Heart right ventricle (tissue), 16 donors: ENCODE results near the gene OR56A4. TPM values are rescaled to one million over a fixed set of nuclear protein-coding genes. Genes with fewer than 3 reads are reported as not detected.
"Not testable (repeated sequence)": the region's sequence is repeated elsewhere in the genome, so short reads cannot be mapped to it uniquely, and the experiment has no call there.

Source experiments
- ATAC-seq, 8 donors: fragments of 200-7000 bp; cut with Tn5 transposase; one replicate each; pipeline ENCODE4 v1.9.1; 2020; ENCODE audit warnings: mild to moderate bottlenecking in 8 of 8, moderate library complexity in 8 of 8, moderate number of reproducible peaks in 1 of 8
- DNase-seq, 2 donors: peaks; one replicate each; pipeline ENCODE4 v3.0.0-alpha.2; 2020
- H3K27ac ChIP-seq, 10 donors: fragments of 200-600 bp; sonication (generic) in 2 of 10; one replicate each; pipeline versions ENCODE4 v1.5.0 to v1.8.0; 2020 to 2022; ENCODE audit warnings: mild to moderate bottlenecking in 3 of 10
- H3K27me3 ChIP-seq, 7 donors: fragments of 200-600 bp; one replicate each; pipeline ENCODE4 v1.8.0; 2021 to 2022; ENCODE audit warnings: mild to moderate bottlenecking in 2 of 7
- H3K36me3 ChIP-seq, 9 donors: fragments of 200-600 bp; sonication (generic) in 1 of 9; one replicate each; pipeline versions ENCODE4 v1.5.0 to v1.8.0; 2020 to 2022; ENCODE audit warnings: mild to moderate bottlenecking in 2 of 9
- H3K4me1 ChIP-seq, 9 donors: fragments of 200-600 bp; sonication (generic) in 1 of 9; one replicate each; pipeline versions ENCODE4 v1.5.0 to v1.8.0; 2020 to 2022; ENCODE audit warnings: mild to moderate bottlenecking in 4 of 9
- H3K4me3 ChIP-seq, 10 donors: fragments of 200-600 bp; sonication (generic) in 2 of 10; one replicate each; pipeline versions ENCODE4 v1.5.0 to v1.8.0; 2020 to 2022; ENCODE audit warnings: mild to moderate bottlenecking in 7 of 10, moderate library complexity in 2 of 10
- H3K9me3 ChIP-seq, 11 donors: fragments of 200-600 bp in 10 of 11; sonication (generic) in 2 of 11; one replicate each; pipeline versions ENCODE4 v1.5.0 to v1.8.0; 2013 to 2022; ENCODE audit warnings: mild to moderate bottlenecking in 2 of 11, control low read depth in 1 of 11, moderate library complexity in 1 of 11
- WGBS, 2 donors: extraction: QIAGEN DNeasy Blood & Tissue Kit; methylation state at CpG; one replicate each; pipeline ENCODE4 v1.1.7; 2013; ENCODE audit warnings: inconsistent platforms in 1 of 2; 5-methylcytosine and 5-hydroxymethylcytosine counted together
- intact Hi-C, 10 donors: fragments of 100-400 bp; cut with DNase I; formaldehyde crosslinking; loops; one replicate each; pipeline versions ENCODE4 v1.11.1 to v1.14.2; 2022
- polyA plus RNA-seq, 2 donors: library from polyadenylated mRNA; stranded (reverse); fragments of 200-250 nt; gene quantifications; one replicate each; pipeline ENCODE4 v1.2.3, GENCODE V29; 2013
- total RNA-seq, 10 donors: library from RNA; stranded (reverse); fragmentation: NEBNext Ultra II Directional in 3 of 10; extraction: Animal tissue kit (Norgen Biotek cat#: 25700) in 3 of 10; gene quantifications; one replicate each; pipeline versions ENCODE4 v1.2.1 to v1.2.4, GENCODE V29; 2021 to 2023
- TF ChIP-seq, protein P1 (sequence below), 9 donors: fragments of 200-600 bp; sonication (generic) in 2 of 9; IDR thresholded peaks; one replicate each; pipeline versions ENCODE4 v1.5.0 to v1.8.0; 2021 to 2022; ENCODE audit warnings: antibody characterized with exemption in 9 of 9, mild to moderate bottlenecking in 5 of 9, moderate library complexity in 1 of 9
- donor health status: Arrhythmogenic right ventricular cardiomyopathy.
- donor health status: ischemic (EF 13 %, LVEDD 7.1; RV severe dilation, severe dysfunction).
- donor health status: healthy with polysubstance abuse.
- donor health status: DM: no; HTN: yes; CAD: no.
- donor health status: DM: no; HTN: no; CAD: no.
- donor health status: ischemic (EF 25% LVEDD 6.9; RV normal size, moderate dysfunction).
- donor health status: ischemic (EF 25% LVEDD 5.7; RV mildly dilated, moderate dysfunction).
- donor health status: healthy.
- donor health status: DM: yes; HTN: yes; CAD: no.
- donor health status: Ischemic cardiomyopathy.
- donor health status: ischemic (EF 35%, LVEDD 5.7; RV mildly dilated, moderate dysfunction).
- donor health status: nonischemic (EF 11% LVEDD 7.7; RV severe dilation, severe dysfunction).
- donor health status: DM: yes; HTN: yes; CAD: no.
- donor health status: PGD.
- donor health status: ischemic (EF 29% LVEDD 5.4; RV normal size, mild dysfunction).
- donor health status: nonischemic (EF 23%, LVEDD 6.1; RV moderate dilation, normal function).

The OR56A4 gene
- total and polyA plus RNA-seq, 12 donors = 0.05 TPM; not detected in 11

DNA sequence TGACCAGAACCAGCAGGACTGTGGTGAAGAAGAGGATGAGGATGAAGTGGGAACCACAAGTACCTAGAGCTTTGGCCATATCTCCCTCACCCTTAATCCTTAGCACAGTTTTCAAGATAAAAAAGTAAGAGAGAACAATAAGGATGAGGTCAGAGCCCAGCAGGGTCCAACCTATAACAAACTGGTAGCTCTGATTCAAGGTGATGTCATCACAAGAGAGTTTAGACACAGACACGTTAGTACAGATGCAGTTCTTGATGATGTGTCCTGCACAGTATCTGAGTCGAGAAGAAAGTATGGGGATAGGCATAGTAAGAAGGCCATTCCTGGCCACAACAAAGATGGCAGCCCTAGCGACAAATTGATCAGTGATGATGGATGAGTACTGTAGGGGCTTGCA lies 39.0 kb downstream of the OR56A4 start:
- intact Hi-C loops = loop anchor here in 1 of 10 donors (10.0 kb wide), 1 partner anchor 793 kb away; no protein-coding TSS in a partner anchor
- ATAC-seq (no peak), DNase-seq (no peak)
- Histone ChIP-seq H3K9me3 (peaks cover 0 to 23% (median 8%) of the 10 kb centered on the region in 11 donors), H3K4me1 (no peaks in the 10 kb centered on the region), H3K27me3 (peaks cover 0 to 2% (median 0%) of the 10 kb centered on the region in 7 donors), H3K4me3 (no peak overlapping the region), H3K27ac (no peak overlapping the region), H3K36me3 (no peaks in the 10 kb centered on the region)
- TF ChIP-seq, protein P1, sequence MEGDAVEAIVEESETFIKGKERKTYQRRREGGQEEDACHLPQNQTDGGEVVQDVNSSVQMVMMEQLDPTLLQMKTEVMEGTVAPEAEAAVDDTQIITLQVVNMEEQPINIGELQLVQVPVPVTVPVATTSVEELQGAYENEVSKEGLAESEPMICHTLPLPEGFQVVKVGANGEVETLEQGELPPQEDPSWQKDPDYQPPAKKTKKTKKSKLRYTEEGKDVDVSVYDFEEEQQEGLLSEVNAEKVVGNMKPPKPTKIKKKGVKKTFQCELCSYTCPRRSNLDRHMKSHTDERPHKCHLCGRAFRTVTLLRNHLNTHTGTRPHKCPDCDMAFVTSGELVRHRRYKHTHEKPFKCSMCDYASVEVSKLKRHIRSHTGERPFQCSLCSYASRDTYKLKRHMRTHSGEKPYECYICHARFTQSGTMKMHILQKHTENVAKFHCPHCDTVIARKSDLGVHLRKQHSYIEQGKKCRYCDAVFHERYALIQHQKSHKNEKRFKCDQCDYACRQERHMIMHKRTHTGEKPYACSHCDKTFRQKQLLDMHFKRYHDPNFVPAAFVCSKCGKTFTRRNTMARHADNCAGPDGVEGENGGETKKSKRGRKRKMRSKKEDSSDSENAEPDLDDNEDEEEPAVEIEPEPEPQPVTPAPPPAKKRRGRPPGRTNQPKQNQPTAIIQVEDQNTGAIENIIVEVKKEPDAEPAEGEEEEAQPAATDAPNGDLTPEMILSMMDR (IDR thresholded peaks at IDR 0.05) = no peak
- WGBS, 2 donors = 56 to 85% methylated on average over 3 of the region's 3 CpGs

DNA sequence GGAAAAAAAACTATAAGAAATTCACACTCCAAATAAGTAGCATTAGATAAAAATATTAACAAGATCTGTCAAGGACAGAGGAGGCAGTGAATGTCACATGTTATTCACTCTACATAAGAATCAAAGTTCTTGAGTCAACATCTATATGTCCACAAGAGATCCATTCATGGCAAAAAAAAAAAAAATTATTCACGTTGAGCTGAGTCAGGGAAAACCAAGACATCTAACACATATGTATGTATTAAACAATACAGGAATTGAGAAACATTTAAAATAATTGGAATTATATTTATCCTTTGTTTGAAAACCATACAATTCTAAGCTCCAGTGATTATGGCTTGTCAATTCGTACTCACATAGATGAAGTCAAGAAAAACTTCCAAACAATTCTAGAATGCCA lies 39.8 kb downstream of the OR56A4 start:
- 62 to 65% methylated on average over 2 of the region's 2 CpGs for WGBS, 2 donors
- no peak for ATAC-seq
- TF ChIP-seq, protein P1 (IDR thresholded peaks at IDR 0.05) = no peak

DNA sequence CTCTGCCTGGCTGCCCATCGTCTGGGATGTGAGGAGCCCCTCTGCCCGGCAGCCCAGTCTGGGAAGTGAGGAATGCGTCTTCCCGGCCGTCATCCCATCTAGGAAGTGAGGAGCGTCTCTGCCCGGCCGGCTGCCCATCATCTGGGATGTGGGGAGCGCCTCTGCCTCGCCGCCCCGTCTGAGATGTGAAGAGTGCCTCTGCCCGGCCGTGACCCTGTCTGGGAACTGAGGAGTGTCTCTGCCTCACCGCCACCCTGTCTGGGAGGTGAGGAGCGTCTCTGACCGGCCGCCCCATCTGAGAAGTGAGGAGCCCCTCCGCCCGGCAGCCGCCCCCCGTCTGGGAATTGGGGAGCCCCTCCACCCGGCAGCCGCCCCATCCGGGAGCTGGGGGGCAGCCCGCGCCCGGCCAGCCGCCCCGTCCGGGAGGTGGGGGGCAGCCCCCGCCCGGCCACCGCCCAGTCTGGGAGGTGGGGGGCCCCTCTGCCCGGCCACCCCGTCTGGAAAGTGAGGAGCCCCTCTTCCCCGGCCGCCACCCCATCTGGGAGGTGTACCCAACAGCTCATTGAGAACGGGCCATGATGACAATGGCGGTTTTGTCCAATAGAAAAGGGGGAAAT lies 45.9 kb downstream of the OR56A4 start:
- H3K27me3 ChIP-seq, H3K27ac ChIP-seq, DNase-seq, H3K4me3 ChIP-seq, H3K36me3 ChIP-seq, ATAC-seq, H3K4me1 ChIP-seq: not testable (repeated sequence)
- WGBS, 2 donors = 93% methylated on average over 30 to 40 of the region's 40 CpGs
- intact Hi-C loops = loop anchor here in 1 of 10 donors (10.0 kb wide), 1 partner anchor 786 kb away; no protein-coding TSS in a partner anchor
- H3K9me3 ChIP-seq = peaks cover 0 to 42% (median 9%) of the 10 kb centered on the region in 11 donors

More for the DNA sequence above, 39.8 kb downstream of the OR56A4 start:
- H3K4me1 ChIP-seq = no peaks in the 10 kb centered on the region
- intact Hi-C loops = loop anchor here in 1 of 10 donors (10.0 kb wide), 1 partner anchor 792 kb away; no protein-coding TSS in a partner anchor
- H3K36me3 ChIP-seq = no peaks in the 10 kb centered on the region
- no peak overlapping the region for H3K4me3 ChIP-seq
- H3K9me3 ChIP-seq = peaks cover 0 to 24% (median 9%) of the 10 kb centered on the region in 11 donors
- H3K27ac ChIP-seq = no peak overlapping the region
- peaks cover 0 to 2% (median 0%) of the 10 kb centered on the region in 7 donors for H3K27me3 ChIP-seq
- no peak for DNase-seq

DNA sequence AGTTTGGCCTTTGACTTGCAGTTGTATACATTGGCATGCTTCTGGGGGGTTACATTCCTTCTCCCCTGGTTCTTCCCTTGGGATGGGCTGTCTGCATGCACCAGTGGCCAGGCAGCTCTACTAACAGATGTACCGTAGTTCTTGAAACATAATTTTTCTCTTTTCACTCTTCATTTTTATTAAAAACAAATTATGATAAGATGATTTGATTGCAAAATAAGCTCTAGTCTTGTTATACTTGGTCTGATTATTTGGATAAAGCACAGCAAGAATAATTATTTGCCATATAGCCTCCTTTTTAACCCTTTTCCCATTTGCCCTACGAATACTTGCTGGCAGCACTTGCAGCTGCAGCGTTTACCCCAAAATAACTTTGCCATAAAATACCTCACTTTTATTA lies 51.2 kb downstream of the OR56A4 start:
- no peak for ATAC-seq
- Histone ChIP-seq H3K36me3 (no peaks in the 10 kb centered on the region), H3K4me1 (no peaks in the 10 kb centered on the region), H3K27ac (no peak overlapping the region), H3K4me3 (no peak overlapping the region), H3K27me3 (no peaks in the 10 kb centered on the region), H3K9me3 (peaks cover 0 to 18% (median 0%) of the 10 kb centered on the region in 11 donors)
- 84 to 88% methylated on average over 3 of the region's 3 CpGs for WGBS, 2 donors
- intact Hi-C loops = no loop called here
- DNase-seq = no peak
- TF ChIP-seq, protein P1 (IDR thresholded peaks at IDR 0.05) = no peak

Other genes with a start within 250 kb of the OR56A4 start
- under 1 TPM in 1 of 10 donors, not detected in 9; 0.09 TPM for gene OR52N5, start 223.6 kb downstream of the OR56A4 start, total RNA-seq
- gene OR52N5, start 223.6 kb downstream of the OR56A4 start, polyA plus RNA-seq = not detected
- under 1 TPM in 1 of 10 donors, not detected in 9; 0.09 TPM for gene OR52N1, start 215.7 kb downstream of the OR56A4 start, total RNA-seq
- not detected for gene OR52N1, start 215.7 kb downstream of the OR56A4 start, polyA plus RNA-seq
- not detected for gene OR52N2, start 198.0 kb downstream of the OR56A4 start, total RNA-seq
- gene OR52N2, start 198.0 kb downstream of the OR56A4 start, polyA plus RNA-seq = not detected
- gene OR52E6, start 165.0 kb downstream of the OR56A4 start, total RNA-seq = not detected
- not detected for gene OR52E6, start 165.0 kb downstream of the OR56A4 start, polyA plus RNA-seq
- not detected for gene OR52E8, start 149.3 kb downstream of the OR56A4 start, total RNA-seq
- not detected for gene OR52E8, start 149.3 kb downstream of the OR56A4 start, polyA plus RNA-seq
- gene OR52E4, start 126.3 kb downstream of the OR56A4 start, total RNA-seq = not detected
- gene OR52E4, start 126.3 kb downstream of the OR56A4 start, polyA plus RNA-seq = not detected
- not detected for gene OR52E5, start 113.7 kb downstream of the OR56A4 start, total RNA-seq
- not detected for gene OR52E5, start 113.7 kb downstream of the OR56A4 start, polyA plus RNA-seq
- gene OR56A3, start 64.7 kb downstream of the OR56A4 start, total RNA-seq = not detected
- not detected for gene OR56A3, start 64.7 kb downstream of the OR56A4 start, polyA plus RNA-seq
- gene OR56A5, start 38.5 kb downstream of the OR56A4 start, total RNA-seq = not detected
- gene OR56A5, start 38.5 kb downstream of the OR56A4 start, polyA plus RNA-seq = not detected
- gene OR52L1, start 20.0 kb downstream of the OR56A4 start, total RNA-seq = not detected
- gene OR52L1, start 20.0 kb downstream of the OR56A4 start, polyA plus RNA-seq = not detected
- not detected for gene OR56A1, start 23.8 kb upstream of the OR56A4 start, total RNA-seq
- not detected for gene OR56A1, start 23.8 kb upstream of the OR56A4 start, polyA plus RNA-seq
- not detected for gene OR56B4, start 100.7 kb upstream of the OR56A4 start, total RNA-seq
- not detected for gene OR56B4, start 100.7 kb upstream of the OR56A4 start, polyA plus RNA-seq
- not detected for gene OR52B2, start 163.4 kb upstream of the OR56A4 start, total RNA-seq
- gene OR52B2, start 163.4 kb upstream of the OR56A4 start, polyA plus RNA-seq = not detected
- not detected for gene OR52W1, start 192.3 kb upstream of the OR56A4 start, total RNA-seq
- not detected for gene OR52W1, start 192.3 kb upstream of the OR56A4 start, polyA plus RNA-seq
- not detected for gene C11orf42, start 198.6 kb upstream of the OR56A4 start, total RNA-seq
- not detected for gene C11orf42, start 198.6 kb upstream of the OR56A4 start, polyA plus RNA-seq
- gene FHIP1B, start 227.7 kb upstream of the OR56A4 start, total RNA-seq = 10 to 100 TPM; 13.4 to 17.3 (median 14.3) TPM
- gene FHIP1B, start 227.7 kb upstream of the OR56A4 start, polyA plus RNA-seq = 10 to 100 TPM; 20.2 to 23.3 TPM
- under 1 TPM in 1 of 10 donors, not detected in 9; 0.13 TPM for gene CNGA4, start 232.1 kb upstream of the OR56A4 start, total RNA-seq
- gene CNGA4, start 232.1 kb upstream of the OR56A4 start, polyA plus RNA-seq = under 1 TPM in 1 of 2 donors, not detected in 1; 0.01 TPM